ENCODE data around the gene FANCC.
A peak's percentile ranks its signal among the peaks of the same experiment; 100 is the strongest.

Gene FANCC

GRCh38 chr9:95100071-95100627, 217.4 kb downstream of the FANCC start:
- peaks cover 6 to 8% of the 10 kb centered on the region in 2 donors for H3K36me3 ChIP-seq (ENCODE audit: control insufficient read depth in 2 of 2, insufficient read depth in 2 of 2, low read length in 2 of 2)
- no peak overlapping the region for H3K9ac ChIP-seq (ENCODE audit: low read depth in 1 of 2, low read length in 2 of 2)
- H3K4me1 ChIP-seq (ENCODE audit: control insufficient read depth in 2 of 2, insufficient read depth in 2 of 2, low read length in 2 of 2) = peaks cover 0 to 3% of the 10 kb centered on the region in 2 donors
- no peaks in the 10 kb centered on the region for H3K27me3 ChIP-seq (ENCODE audit: control insufficient read depth in 2 of 2, insufficient read depth in 2 of 2, low read length in 2 of 2)
- no peak overlapping the region for H3K27ac ChIP-seq (ENCODE audit: low read depth in 2 of 2, low read length in 2 of 2)
- H3K9me3 ChIP-seq (ENCODE audit: control insufficient read depth in 2 of 2, low read length in 2 of 2) = no peaks in the 10 kb centered on the region
- H3K4me3 ChIP-seq (ENCODE audit: low read length in 2 of 2) = no peak overlapping the region

- Histone ChIP-seq H3K27ac (ENCODE audit: low read depth in 2 of 2, low read length in 2 of 2) (no peak overlapping the region), H3K36me3 (ENCODE audit: control insufficient read depth in 2 of 2, insufficient read depth in 2 of 2, low read length in 2 of 2) (peaks cover 6 to 8% of the 10 kb centered on the region in 2 donors), H3K4me1 (ENCODE audit: control insufficient read depth in 2 of 2, insufficient read depth in 2 of 2, low read length in 2 of 2) (peaks cover 0 to 3% of the 10 kb centered on the region in 2 donors), H3K27me3 (ENCODE audit: control insufficient read depth in 2 of 2, insufficient read depth in 2 of 2, low read length in 2 of 2) (no peaks in the 10 kb centered on the region), H3K9me3 (ENCODE audit: control insufficient read depth in 2 of 2, low read length in 2 of 2) (no peaks in the 10 kb centered on the region), H3K9ac (ENCODE audit: low read depth in 1 of 2, low read length in 2 of 2) (no peak overlapping the region), H3K4me3 (ENCODE audit: low read length in 2 of 2) (no peak overlapping the region)
Measured at GRCh38 chr9:95099321-95100070, 218.0 kb downstream of the FANCC start.

GRCh38 chr9:95098391-95098921, 219.1 kb downstream of the FANCC start:
- Histone ChIP-seq H3K27ac (ENCODE audit: low read depth in 2 of 2, low read length in 2 of 2) (no peak overlapping the region), H3K9me3 (ENCODE audit: control insufficient read depth in 2 of 2, low read length in 2 of 2) (no peaks in the 10 kb centered on the region), H3K27me3 (ENCODE audit: control insufficient read depth in 2 of 2, insufficient read depth in 2 of 2, low read length in 2 of 2) (no peaks in the 10 kb centered on the region), H3K4me3 (ENCODE audit: low read length in 2 of 2) (no peak overlapping the region), H3K4me1 (ENCODE audit: control insufficient read depth in 2 of 2, insufficient read depth in 2 of 2, low read length in 2 of 2) (peaks cover 7 to 8% of the 10 kb centered on the region in 2 donors), H3K9ac (ENCODE audit: low read depth in 1 of 2, low read length in 2 of 2) (no peak overlapping the region), H3K36me3 (ENCODE audit: control insufficient read depth in 2 of 2, insufficient read depth in 2 of 2, low read length in 2 of 2) (peaks cover 6 to 8% of the 10 kb centered on the region in 2 donors)

- no peaks in the 10 kb centered on the region for H3K27me3 ChIP-seq (ENCODE audit: control insufficient read depth in 2 of 2, insufficient read depth in 2 of 2, low read length in 2 of 2)
- no peak overlapping the region for H3K9ac ChIP-seq (ENCODE audit: low read depth in 1 of 2, low read length in 2 of 2)
- peaks cover 6 to 8% of the 10 kb centered on the region in 2 donors for H3K36me3 ChIP-seq (ENCODE audit: control insufficient read depth in 2 of 2, insufficient read depth in 2 of 2, low read length in 2 of 2)
- peaks cover 18% of the 10 kb centered on the region in 2 donors for H3K4me1 ChIP-seq (ENCODE audit: control insufficient read depth in 2 of 2, insufficient read depth in 2 of 2, low read length in 2 of 2)
- no peaks in the 10 kb centered on the region for H3K9me3 ChIP-seq (ENCODE audit: control insufficient read depth in 2 of 2, low read length in 2 of 2)
- no peak overlapping the region for H3K4me3 ChIP-seq (ENCODE audit: low read length in 2 of 2)
- H3K27ac ChIP-seq (ENCODE audit: low read depth in 2 of 2, low read length in 2 of 2) = no peak overlapping the region
Measured at GRCh38 chr9:95097279-95097678, 220.2 kb downstream of the FANCC start.

DNA sequence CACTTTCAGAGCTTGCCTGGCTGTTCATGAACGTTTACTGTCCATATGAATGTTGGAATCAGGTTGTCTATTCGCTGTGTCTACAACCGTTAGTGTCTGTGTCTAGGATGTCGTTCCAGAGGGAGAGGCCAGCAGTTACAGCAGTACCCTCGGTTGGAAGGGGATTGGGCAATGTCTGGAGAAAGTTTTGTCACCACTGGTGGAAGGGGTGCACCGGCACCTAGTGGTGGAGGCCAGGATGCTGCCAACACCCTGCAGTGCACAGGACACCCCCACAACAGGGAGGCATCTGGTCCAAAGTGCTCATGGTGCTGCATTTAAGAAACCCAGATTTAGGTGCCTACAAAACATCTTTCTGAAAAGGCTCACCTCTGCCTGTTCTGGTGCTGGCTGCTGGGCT, 220.7 kb downstream of the FANCC start:
- Histone ChIP-seq H3K27ac (ENCODE audit: low read depth in 2 of 2, low read length in 2 of 2) (no peak overlapping the region), H3K36me3 (ENCODE audit: control insufficient read depth in 2 of 2, insufficient read depth in 2 of 2, low read length in 2 of 2) (peaks cover 4 to 6% of the 10 kb centered on the region in 2 donors), H3K9ac (ENCODE audit: low read depth in 1 of 2, low read length in 2 of 2) (no peak overlapping the region), H3K4me3 (ENCODE audit: low read length in 2 of 2) (no peak overlapping the region), H3K9me3 (ENCODE audit: control insufficient read depth in 2 of 2, low read length in 2 of 2) (no peaks in the 10 kb centered on the region), H3K27me3 (ENCODE audit: control insufficient read depth in 2 of 2, insufficient read depth in 2 of 2, low read length in 2 of 2) (no peaks in the 10 kb centered on the region), H3K4me1 (ENCODE audit: control insufficient read depth in 2 of 2, insufficient read depth in 2 of 2, low read length in 2 of 2) (peaks cover 20 to 22% of the 10 kb centered on the region in 2 donors)

DNA sequence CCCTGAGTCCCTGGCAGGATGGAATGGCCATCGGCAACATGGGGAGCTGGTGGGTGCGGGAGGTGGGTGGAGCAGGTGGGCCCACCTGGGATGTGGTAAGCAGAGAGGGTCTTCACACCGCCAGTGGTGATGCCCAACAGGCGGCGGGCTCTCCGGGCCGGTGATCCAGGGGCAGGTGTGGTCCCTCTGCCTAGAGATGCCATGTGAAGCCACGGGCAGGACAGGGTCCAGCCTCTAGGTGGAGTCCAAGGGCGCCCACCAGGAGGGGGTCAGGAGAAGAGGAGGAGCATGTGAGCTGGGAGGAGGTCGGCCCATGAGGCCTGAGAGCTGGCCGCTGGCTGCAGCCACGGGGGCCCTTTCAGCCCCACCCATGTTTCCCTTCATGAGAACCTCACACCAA, 221.1 kb downstream of the FANCC start:
- Histone ChIP-seq H3K27me3 (ENCODE audit: control insufficient read depth in 2 of 2, insufficient read depth in 2 of 2, low read length in 2 of 2) (no peaks in the 10 kb centered on the region), H3K27ac (ENCODE audit: low read depth in 2 of 2, low read length in 2 of 2) (no peak overlapping the region), H3K9ac (ENCODE audit: low read depth in 1 of 2, low read length in 2 of 2) (no peak overlapping the region), H3K4me1 (ENCODE audit: control insufficient read depth in 2 of 2, insufficient read depth in 2 of 2, low read length in 2 of 2) (peaks cover 24 to 27% of the 10 kb centered on the region in 2 donors), H3K36me3 (ENCODE audit: control insufficient read depth in 2 of 2, insufficient read depth in 2 of 2, low read length in 2 of 2) (peaks cover 4 to 6% of the 10 kb centered on the region in 2 donors), H3K4me3 (ENCODE audit: low read length in 2 of 2) (no peak overlapping the region), H3K9me3 (ENCODE audit: control insufficient read depth in 2 of 2, low read length in 2 of 2) (no peaks in the 10 kb centered on the region)

DNA sequence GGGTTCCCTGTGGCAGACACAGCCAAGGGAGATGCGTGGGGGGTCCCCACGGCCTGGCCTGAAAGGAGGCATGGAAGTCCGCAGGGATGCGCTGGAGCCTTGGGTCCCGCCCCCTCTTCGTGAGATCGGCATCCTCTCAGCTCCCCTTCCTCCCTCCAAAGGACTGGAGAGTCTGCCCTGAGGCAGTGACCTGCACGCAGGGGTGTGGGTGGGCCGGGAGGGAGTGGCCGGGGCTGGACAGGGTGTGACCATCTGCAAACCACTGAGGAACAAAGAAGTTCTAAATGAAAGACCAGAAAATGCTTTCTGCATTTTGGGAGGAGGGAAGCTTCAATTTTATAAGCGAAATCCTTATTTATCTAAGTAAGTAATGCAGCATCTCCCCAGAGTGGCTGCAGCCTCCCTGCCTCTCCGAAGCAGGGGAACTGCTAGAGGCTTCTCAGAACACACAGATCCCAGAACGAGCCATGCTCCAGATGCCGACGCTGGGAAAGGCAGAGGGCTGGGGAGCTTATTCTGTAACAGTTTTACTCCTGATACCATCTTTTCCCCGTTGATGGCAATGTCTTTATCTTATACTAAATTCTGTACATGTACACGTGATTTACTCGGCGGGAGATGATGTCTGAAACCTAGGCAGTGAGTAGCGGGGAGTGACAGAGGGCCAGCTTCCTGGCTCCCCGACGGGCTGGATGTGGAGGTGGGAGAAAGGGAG, 221.7 kb downstream of the FANCC start:
- Histone ChIP-seq H3K36me3 (ENCODE audit: control insufficient read depth in 2 of 2, insufficient read depth in 2 of 2, low read length in 2 of 2) (peaks cover 4 to 6% of the 10 kb centered on the region in 2 donors), H3K27ac (ENCODE audit: low read depth in 2 of 2, low read length in 2 of 2) (peak overlapping the region in 1 of 2 donors; percentile 27), H3K9me3 (ENCODE audit: control insufficient read depth in 2 of 2, low read length in 2 of 2) (no peaks in the 10 kb centered on the region), H3K4me1 (ENCODE audit: control insufficient read depth in 2 of 2, insufficient read depth in 2 of 2, low read length in 2 of 2) (peaks cover 29 to 32% of the 10 kb centered on the region in 2 donors), H3K27me3 (ENCODE audit: control insufficient read depth in 2 of 2, insufficient read depth in 2 of 2, low read length in 2 of 2) (no peaks in the 10 kb centered on the region), H3K9ac (ENCODE audit: low read depth in 1 of 2, low read length in 2 of 2) (no peak overlapping the region), H3K4me3 (ENCODE audit: low read length in 2 of 2) (no peak overlapping the region)

- Histone ChIP-seq H3K27ac (ENCODE audit: low read depth in 2 of 2, low read length in 2 of 2) (no peak overlapping the region), H3K4me3 (ENCODE audit: low read length in 2 of 2) (no peak overlapping the region), H3K4me1 (ENCODE audit: control insufficient read depth in 2 of 2, insufficient read depth in 2 of 2, low read length in 2 of 2) (peaks cover 40 to 47% of the 10 kb centered on the region in 2 donors), H3K9me3 (ENCODE audit: control insufficient read depth in 2 of 2, low read length in 2 of 2) (no peaks in the 10 kb centered on the region), H3K9ac (ENCODE audit: low read depth in 1 of 2, low read length in 2 of 2) (no peak overlapping the region), H3K27me3 (ENCODE audit: control insufficient read depth in 2 of 2, insufficient read depth in 2 of 2, low read length in 2 of 2) (no peaks in the 10 kb centered on the region), H3K36me3 (ENCODE audit: control insufficient read depth in 2 of 2, insufficient read depth in 2 of 2, low read length in 2 of 2) (no peaks in the 10 kb centered on the region)
Measured at GRCh38 chr9:95094002-95094401, 223.5 kb downstream of the FANCC start.

GRCh38 chr9:95093586-95093985, 223.9 kb downstream of the FANCC start:
- H3K27ac ChIP-seq (ENCODE audit: low read depth in 2 of 2, low read length in 2 of 2) = peak overlapping the region in 1 of 2 donors; percentile 78
- H3K9me3 ChIP-seq (ENCODE audit: control insufficient read depth in 2 of 2, low read length in 2 of 2) = no peaks in the 10 kb centered on the region
- H3K4me3 ChIP-seq (ENCODE audit: low read length in 2 of 2) = no peak overlapping the region
- peaks cover 0 to 2% of the 10 kb centered on the region in 2 donors for H3K36me3 ChIP-seq (ENCODE audit: control insufficient read depth in 2 of 2, insufficient read depth in 2 of 2, low read length in 2 of 2)
- peaks cover 40 to 47% of the 10 kb centered on the region in 2 donors for H3K4me1 ChIP-seq (ENCODE audit: control insufficient read depth in 2 of 2, insufficient read depth in 2 of 2, low read length in 2 of 2)
- H3K27me3 ChIP-seq (ENCODE audit: control insufficient read depth in 2 of 2, insufficient read depth in 2 of 2, low read length in 2 of 2) = no peaks in the 10 kb centered on the region
- no peak overlapping the region for H3K9ac ChIP-seq (ENCODE audit: low read depth in 1 of 2, low read length in 2 of 2)

Measured in mucosa of rectum (tissue), 2 donors.